Fibroblast of the aortic adventitia (primary cell): ENCODE results near the gene WHRN. TPM values are rescaled to one million over a fixed set of nuclear protein-coding genes. Genes with fewer than 3 reads are reported as not detected.

Source experiments
- DNase-seq: peaks from one replicate; pipeline ENCODE4 v3.0.0-alpha.2; 2010; ENCODE audit warnings: low read depth
- H3K4me3 ChIP-seq: 2 replicates; pipeline ENCODE4 v1.5.1; 2011; ENCODE audit warnings: low read depth, mild to moderate bottlenecking, control low read depth, low read length, moderate library complexity
- total RNA-seq: library from RNA; depleted of rRNA; stranded (reverse); fragments of >200 nt; gene quantifications from 2 replicates; pipeline ENCODE4 v1.2.3, GENCODE V29; 2012; ENCODE audit warnings: low replicate concordance
- TF ChIP-seq, protein P1 (sequence below): IDR thresholded peaks from 2 replicates; pipeline ENCODE4 v1.5.1; 2011; ENCODE audit warnings: mild to moderate bottlenecking, low read length, control low read depth, inconsistent platforms; ENCODE audit not compliant: insufficient read depth

Gene WHRN
- total RNA-seq, 1 donor = 2.1 TPM

DNA sequence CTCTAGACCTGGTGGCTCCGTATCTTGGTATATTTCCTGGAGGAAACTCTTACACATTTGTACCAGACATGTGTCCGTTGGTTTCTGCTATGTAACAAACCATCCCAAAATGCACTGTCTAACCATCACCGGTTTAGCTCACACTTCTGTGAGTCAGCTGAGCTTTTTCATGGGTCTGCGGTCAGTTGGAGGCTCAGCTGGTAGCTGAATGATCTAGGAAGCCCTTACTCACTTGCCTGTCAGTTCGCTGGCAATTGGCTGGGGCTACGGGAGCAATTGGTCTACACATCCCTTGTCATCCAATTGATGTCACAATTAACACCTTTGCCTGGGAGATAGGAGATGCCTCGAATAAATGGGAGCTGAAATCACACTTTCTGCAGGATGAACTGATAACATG, 11.6 kb upstream of the WHRN start:
- H3K4me3 ChIP-seq = no peak overlapping the region
- no peak for DNase-seq
- TF ChIP-seq, protein P1, sequence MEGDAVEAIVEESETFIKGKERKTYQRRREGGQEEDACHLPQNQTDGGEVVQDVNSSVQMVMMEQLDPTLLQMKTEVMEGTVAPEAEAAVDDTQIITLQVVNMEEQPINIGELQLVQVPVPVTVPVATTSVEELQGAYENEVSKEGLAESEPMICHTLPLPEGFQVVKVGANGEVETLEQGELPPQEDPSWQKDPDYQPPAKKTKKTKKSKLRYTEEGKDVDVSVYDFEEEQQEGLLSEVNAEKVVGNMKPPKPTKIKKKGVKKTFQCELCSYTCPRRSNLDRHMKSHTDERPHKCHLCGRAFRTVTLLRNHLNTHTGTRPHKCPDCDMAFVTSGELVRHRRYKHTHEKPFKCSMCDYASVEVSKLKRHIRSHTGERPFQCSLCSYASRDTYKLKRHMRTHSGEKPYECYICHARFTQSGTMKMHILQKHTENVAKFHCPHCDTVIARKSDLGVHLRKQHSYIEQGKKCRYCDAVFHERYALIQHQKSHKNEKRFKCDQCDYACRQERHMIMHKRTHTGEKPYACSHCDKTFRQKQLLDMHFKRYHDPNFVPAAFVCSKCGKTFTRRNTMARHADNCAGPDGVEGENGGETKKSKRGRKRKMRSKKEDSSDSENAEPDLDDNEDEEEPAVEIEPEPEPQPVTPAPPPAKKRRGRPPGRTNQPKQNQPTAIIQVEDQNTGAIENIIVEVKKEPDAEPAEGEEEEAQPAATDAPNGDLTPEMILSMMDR = no peak

DNA sequence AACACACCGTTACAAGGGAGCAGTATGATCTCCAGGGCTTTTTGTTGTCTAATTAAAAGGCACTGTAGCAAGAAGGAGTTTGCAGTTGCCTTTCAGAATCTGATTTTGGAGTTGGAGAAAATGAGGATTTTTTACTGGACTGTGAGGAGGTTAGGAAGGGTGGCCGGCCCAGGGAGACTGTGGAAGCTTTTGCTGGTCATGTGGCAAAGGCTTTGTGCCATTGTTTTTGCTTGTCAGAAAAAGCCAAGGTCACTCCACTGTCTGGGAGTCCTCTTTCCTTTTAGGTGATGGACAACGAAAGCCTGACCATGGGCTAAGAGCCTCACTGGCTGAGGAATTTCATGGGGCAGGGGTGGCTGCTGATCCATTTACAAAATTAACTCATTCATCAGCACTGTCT, 10.3 kb upstream of the WHRN start:
- no peak overlapping the region for H3K4me3 ChIP-seq
- no peak for DNase-seq
- TF ChIP-seq, protein P1 = no peak

DNA sequence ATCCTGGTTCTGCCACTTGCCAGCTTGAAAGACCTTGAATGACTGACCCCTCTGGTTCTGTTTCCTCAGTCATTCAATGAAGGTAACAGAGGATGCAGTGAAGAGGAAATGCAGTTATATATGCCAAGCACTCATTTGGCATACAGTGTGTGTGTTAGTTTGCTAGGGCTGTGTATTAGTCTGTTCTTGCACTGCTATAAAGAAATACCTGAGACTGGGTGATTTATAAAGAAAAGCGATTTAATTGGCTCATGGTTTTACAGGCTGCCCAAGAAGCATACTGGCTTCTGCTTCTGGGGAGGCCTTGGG, 8.6 kb upstream of the WHRN start:
- no peak for DNase-seq
- TF ChIP-seq, protein P1 = no peak
- H3K4me3 ChIP-seq = no peak overlapping the region

DNA sequence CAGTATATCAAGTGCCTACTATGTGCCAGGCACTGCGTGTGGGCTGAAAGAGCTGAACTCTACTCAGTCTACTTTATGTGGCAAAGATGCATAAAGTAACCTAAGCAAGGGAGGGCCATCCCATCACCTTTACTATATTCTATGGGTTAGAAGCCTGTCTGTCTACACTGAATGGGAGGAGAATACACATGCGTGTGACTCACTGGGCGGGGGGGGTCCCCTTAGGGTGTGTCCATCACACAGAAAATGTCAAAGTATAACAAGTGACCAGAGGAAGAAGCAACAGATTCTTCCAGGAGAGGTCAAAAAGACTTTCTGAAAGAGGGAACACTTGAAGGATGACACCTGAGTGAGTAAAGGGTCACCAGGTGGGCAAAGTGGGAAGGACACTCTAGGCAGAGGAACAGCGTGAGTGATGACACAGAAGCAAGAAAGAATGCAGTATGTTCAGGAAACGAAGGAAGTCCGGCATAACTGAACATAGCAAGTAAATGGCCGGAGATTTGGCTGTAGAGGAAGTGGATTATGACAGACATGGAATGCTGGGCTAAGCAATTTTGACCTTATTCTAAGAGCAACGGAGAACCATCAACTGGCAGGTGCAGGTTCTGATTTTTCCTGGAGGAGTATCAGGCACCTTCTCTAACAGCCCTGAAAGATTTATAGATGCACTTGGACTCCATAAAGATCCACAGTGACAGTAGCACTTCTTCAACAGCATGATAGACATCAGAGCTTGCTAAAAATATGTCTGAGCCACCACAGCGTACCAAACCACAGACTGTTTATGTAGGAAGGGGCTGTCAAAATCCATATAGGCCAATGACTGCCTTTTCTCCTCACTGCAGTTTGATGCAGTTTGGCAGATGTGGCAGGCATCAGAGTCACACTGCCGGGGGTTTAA, 8.0 kb upstream of the WHRN start:
- DNase-seq = no peak
- no peak overlapping the region for H3K4me3 ChIP-seq
- TF ChIP-seq, protein P1 = no peak

DNA sequence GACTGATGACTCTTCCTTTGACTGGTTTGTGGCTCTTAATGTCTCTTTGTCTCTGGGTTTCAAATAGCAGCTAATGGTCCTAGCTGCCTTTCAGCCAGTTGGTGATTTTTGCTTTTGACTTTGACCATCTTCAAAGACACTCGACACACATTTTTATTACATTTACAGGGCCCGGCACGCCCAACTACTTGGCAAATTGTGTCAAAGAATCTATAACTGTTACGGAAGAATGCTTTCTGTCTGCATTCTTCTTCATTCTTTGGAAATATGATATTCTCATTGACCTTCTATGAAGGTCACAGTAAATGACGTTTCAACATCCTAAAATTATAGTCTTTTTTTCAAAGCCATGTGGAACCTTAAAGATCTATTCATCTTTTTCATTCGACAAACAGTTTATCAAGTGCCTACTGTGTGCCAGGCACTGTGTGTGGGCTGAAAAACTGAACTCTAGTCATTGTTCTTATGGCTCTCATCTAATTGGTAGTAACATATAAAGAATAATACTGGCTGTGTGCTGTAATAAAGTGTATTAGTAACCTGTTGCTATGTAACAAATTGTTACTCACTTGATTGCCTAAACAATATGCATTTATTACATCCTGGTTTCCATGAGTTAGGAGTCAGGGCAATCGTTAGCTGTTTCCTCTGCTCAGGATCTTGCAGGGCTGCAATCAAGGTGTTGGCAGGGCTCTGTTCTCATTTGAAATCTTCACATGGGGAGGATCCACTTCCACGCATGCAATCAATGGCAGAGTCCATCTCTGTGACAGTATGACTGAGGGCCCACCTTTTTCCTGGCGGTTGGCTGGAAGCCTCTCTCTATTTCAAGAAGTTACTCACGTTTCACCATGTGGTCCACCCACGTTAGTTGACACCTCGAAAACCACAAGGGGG, 7.0 kb upstream of the WHRN start:
- no peak for DNase-seq
- H3K4me3 ChIP-seq = no peak overlapping the region
- TF ChIP-seq, protein P1 = no peak

DNA sequence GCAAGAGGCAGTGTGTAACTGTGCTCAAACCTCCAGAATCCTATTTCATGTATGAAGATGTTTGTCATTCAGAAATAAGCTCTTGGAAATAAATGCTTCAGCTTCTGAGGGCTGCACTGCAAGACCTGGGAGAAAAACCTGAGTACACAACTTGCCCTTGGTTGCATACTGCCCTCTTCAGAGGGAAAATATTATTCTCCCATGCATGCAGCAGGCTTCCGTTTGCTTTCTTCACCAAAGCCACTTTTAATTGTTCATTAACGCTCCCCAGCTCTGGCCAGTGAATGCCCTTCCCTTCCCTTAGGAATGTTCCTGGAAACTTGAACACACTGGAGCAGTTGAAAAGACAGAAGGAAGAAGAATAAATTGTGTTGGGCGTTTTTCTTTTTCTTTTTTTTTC, 2.5 kb upstream of the WHRN start:
- TF ChIP-seq, protein P1 = peak; percentile 23
- peak; percentile 19 for DNase-seq
- H3K4me3 ChIP-seq = no peak overlapping the region
